Stimulated activated CD8-positive, alpha-beta memory T cell treated with anti-CD3 and anti-CD28 coated beads, Interleukin-2, amount 100 ng/mL, for 48 hours (primary cell): ENCODE results near the gene SLC35F4.

Source experiments
- DNase-seq, 2 donors: peaks; one replicate each; pipeline ENCODE4 v3.0.0-alpha.2; 2020; ENCODE audit warnings: low read depth in 2 of 2

Gene SLC35F4

DNA sequence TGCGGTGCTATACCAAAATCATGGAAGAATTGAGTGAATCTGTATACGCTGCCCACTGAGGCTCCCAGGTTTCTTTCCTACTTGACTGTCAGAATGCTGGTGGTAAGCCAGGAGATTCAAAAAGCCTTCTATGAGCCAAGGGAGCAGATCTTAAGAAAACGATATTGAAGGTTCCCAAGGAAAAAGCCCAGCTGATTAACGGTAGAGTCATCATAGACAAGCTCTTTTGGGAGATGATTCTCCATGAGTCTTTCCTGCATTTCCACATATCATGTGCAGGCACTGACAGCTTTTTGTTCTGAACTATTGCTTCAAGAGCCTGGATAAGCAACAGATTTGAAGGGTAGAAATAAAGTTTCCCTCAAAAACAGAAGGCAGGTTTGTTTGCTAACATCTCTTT lies 17.5 kb downstream of the SLC35F4 start:
- no peak for DNase-seq

DNA sequence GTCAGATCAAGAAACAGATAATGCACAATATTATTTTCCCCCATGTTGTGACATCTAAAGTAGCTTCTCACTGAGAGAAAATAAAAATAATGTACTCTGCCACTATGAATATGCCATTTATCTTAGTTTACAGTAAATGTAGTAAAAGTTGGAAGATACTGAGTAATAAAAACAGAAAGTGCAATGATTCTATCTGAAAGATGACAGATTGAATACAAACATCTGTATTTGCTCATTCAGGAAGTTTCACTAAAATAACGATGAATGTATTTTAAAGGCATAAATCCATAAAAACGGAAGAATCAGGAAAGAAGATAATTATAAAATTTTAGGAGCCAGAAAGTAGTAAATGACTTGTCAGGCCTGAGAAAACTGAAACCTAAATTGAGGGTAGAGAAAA lies 18.2 kb downstream of the SLC35F4 start:
- no peak for DNase-seq

DNA sequence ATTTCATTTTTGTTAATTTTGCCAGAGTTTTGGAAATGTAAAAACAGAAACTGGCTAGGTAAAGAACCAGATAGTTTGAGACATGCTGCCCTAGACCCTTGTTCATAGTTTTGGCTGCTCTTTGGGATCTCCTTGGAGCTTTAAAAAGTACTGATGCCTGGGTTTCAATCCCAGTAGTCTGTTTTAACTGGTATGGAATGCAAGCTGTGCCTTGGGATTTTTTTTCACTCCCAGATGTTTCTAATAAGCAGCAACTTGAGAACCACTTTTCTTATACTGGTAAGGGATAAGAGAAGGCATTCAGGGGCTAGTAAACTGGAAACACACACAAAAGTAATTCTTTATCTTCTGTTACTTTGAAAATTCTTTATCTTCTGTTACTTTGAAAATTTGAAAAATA lies 18.8 kb downstream of the SLC35F4 start:
- DNase-seq, result no peak

DNA sequence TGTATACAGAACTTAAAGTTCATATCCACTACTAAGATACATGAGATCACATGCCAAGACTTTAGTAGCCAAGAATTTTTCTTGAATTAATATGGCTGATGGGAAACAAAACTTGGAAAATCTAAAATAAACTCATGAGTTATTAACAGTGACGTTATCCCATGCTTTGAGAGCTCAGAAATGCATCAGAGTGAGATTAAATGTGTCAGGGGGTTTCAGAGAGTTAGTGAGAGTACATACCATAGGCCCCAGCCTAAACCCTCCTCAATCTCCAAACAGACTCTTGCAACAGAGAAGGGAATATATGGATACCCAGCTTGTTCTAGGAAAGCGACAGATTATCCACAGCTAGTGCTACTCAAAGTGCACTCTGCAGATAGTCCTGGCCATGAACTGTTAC lies 19.3 kb downstream of the SLC35F4 start:
- no peak for DNase-seq

DNA sequence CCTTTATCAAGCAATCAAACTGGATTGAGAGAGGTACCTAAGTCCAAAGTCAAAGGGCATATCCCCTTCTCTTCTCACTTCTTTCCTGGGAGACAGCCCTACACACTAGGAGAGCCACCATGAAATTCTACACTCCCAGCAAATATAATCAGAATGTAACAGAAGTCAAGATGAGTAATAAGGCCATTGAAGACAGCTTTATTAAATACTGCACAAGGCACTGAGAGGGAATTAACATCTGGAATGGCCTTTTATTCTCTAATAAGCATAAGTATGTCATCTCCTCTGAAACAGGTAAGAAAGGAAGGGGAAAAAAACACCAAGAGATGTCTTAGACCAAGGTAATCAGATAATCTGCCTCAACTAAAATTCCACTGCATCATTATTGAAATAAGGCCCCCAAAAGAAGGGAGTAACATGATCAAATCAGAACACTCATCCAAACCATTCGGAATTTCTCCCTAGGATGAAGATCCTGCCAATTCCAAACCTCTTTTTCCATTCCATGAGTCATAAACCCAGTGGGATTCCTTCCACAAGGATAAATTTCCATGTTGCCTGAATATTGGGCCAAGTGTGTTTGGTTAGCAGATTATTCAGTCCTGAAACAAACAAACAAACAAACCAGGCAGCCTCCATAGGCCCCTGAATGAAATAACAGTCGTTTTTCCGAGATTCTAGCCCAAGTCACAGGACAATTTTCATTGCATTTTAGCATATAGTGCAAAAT lies 19.9 kb downstream of the SLC35F4 start:
- DNase-seq, result no peak

DNA sequence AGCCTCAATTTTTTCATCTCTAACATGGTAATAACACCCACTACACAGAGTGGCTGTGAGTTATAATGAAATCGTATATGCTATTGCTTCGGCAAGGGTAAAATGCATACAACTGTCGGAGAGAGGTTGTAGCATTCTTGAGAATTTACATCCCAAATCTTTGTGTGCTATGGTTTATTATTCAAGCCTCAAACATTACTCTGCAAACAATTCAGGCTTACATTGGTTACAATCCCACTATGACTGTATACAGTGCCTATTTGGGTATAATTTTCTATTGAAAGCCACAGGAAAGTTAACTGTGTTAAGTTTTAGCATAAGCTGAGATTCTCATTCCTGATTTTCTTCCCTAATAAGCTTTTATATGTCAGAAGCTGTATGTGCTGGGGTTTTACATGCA lies 20.6 kb downstream of the SLC35F4 start:
- DNase-seq, result no peak

DNA sequence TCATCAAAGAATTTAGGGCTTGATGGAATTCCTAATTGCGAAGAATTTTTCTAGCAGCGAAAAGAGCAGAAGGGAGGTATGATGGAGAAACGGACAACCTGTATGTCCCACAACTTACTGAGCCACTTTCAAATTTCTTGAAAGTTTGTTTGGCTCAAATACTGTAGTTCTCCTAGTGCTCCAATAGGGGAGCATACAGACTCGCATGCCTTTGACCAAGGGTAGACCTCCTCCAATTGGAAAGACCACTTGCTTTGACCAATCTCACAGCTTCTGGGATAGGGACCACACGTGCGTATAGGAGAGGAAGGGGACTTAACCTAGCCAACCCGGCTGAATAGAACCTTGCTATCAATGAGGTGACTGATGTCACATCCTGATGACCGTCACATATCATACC lies 28.6 kb downstream of the SLC35F4 start:
- no peak for DNase-seq

DNA sequence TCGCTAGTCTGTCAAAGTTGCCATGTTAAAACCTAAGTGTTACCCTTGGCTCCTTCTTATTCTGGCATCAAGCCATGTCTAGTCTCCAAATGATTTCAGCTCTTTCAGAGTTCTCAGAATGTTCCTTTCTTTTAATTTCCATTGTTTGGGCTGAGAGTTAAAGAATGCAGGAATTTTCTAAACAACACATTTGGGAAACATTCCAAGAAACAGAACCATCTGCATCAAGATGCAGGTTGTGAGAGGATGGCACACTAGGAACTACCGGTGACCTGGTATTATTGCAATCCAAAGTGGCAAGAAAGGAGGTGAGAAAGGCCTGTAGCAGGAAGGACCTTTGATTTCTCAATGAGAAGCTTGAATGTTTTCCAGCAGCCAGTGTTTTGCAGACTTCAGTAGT lies 30.1 kb downstream of the SLC35F4 start:
- no peak for DNase-seq

DNA sequence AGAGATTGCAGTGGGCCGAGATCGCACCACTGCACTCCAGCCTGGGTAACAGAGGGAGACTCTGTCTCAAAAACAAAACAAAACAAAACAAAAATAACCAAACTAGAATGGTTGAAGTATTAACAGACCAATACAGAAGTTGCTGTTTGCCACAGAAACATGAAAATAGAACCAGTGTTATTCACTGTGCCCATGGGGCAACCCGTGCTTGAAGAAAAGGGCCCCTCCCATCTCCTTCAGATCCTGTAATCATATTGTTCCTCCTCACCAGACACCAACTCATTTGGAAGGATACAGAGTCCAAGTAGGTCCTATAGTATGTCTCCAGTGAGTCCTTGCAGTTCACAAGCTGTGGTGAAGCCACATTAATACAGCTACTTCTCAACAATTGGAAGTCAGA lies 30.9 kb downstream of the SLC35F4 start:
- no peak for DNase-seq

DNA sequence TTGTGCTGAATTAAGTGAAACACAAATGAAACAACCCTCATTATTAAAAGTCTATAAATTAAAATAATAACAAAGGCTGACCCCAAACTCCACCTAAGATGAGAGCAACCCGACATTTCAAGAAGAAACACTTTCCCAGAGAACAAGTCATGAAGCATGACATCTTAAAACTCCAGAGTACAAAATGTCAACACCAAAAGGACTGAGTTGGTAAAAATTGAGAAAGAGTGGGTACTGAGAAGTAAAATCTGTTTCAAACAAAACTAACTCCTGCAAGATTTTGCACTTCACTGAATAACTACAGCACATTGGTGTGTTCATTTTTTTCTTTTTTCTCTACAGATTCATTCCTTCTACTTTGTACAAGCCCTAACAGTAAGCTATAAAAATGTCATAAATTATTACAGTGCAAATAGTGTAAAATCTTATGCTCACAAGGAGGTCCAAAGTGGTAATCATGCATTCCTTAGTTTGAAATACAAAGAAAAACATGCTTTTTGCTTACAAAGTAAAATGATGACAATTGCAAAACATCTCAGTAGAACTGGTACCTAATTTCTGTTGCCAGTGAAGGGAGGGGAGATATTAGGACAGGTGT lies 31.8 kb downstream of the SLC35F4 start:
- no peak for DNase-seq

DNA sequence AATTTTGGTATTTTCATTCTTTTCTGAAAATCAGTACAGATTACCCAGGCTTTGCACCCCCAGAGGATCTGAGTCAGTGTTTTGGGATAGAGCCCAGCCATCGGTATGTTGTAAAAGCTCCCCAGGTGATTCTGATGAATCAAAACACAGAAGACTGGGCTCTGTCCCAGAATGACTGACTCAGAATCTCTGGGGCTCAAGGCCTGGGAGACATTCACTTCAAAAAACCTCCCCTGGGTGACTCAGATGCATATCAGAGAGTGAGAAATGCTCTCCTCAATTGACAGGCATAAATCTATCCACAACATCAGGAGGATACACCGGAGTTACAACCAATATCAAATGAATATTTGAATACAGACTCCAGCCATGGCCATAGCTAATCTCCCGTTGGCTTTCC lies 32.6 kb downstream of the SLC35F4 start:
- no peak for DNase-seq

DNA sequence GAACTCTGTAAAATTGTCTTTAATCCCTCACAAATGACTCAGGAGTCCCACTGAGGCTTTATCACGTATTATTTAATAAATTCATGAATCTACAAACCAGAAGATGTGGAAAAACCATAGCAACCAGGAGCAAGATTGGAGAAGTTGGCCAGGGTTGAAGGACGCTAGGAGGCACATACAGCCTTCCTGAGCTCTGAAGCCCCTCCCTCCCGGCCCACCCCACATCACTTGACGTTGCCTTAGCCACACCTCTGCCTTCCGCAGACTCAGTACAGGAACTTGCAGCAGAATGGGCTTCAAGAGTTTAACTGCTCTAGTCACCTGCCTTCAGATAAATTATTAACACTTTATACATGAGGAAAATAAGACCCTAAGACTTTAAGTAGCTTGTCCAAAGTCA lies 33.9 kb downstream of the SLC35F4 start:
- no peak for DNase-seq

DNA sequence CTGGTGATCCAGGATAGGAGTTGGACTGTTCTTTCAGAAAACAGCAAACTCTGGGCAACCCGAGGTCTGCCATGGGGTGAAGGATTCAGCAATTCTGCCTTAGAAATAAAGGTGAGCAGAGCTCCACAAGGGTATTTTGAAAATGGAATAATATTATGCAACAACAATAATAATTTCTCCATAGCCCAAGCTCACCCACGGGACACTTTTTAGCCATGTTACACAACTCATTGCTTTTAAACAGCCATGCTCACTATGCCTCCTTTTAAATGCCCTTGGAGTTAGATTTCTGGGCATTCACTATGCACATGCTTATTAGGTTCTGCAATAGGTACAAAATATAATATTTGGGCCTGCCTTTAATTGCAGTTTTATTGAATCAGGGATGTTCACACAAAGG lies 37.2 kb downstream of the SLC35F4 start:
- DNase-seq, result no peak

DNA sequence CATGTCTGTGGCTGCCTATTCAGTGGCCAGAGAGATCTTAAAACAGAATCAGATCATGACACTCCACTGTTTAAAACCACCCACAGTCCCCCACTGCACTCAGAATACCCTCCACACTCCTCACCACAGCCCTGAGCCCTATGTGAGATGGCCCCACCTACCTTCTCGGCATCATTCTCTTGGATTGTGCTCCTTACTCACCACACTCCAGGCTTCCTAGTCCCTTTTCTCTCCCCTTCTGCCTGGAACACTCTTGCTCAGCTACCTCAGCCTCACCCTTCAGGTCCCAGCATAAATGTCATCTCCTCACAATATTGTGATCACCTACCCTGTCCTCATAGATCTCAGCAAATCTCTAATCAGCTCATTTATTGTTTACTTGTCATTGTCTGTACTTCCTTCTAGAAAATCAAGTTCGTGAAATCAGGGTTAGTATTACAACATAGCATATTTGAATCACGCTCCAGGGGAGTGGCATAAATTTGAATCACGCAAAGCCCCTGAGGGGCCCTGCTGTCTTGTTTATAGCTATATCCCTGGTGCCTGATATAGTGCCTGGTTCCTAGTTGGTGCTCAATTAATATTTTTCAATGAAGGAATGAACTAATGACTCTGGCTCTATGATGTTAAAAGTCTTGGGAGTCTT lies 42.8 kb downstream of the SLC35F4 start:
- no peak for DNase-seq

DNA sequence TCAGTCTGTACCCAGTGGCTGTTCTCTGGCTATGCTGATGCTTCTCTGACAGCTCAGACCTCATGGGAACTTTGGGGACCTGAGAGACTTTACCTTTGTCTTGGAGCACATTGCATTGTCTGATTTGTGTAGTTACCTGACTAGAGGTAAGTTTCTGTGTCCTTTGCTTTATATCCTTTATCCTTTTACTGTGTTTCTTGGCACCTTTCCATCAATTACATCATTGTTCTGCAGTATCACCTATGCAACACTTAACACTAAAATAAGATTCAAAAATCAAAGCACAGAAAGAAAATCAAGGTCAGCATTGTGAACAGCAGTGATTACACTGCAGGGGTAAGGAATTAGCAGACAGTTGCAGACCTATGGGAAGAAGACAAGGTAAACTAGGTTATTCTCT lies 43.8 kb downstream of the SLC35F4 start:
- no peak for DNase-seq

DNA sequence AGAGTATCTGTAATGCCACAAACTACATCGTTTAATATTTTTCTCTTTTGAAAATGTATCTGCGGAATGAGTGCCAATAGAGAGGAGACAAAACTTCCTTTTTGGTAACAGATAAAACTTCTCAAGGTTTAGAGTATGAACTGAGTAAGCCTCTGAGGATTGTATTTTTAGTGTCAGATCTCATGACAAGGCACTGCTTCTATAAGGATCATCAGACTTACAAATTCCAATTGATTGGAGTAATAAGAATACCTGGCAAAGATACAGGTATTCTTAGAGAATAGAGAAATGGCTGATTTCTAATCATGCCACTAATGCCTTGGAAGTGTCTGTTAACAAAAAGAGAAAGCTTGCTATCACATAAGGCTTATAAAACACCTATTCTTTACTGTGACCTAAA lies 45.3 kb downstream of the SLC35F4 start:
- DNase-seq, result no peak

DNA sequence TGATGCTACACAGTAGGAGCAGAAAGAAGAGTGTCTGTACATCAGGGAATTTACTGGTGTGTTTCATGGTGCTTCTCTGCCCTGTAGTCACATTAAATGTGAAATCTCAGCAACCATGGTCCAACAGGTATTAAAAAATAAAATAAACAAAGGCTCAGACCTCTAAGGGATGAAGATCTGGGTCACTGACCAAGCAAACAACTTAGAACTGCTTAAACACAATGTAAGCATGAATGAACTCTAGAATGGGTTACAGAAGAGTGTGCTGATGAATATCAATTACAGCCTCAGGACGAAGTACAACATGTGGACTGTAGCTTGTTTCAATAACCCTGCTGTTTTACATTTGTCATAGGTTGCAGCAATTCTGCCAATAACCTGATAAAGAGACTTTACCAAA lies 47.4 kb downstream of the SLC35F4 start:
- DNase-seq, result no peak

DNA sequence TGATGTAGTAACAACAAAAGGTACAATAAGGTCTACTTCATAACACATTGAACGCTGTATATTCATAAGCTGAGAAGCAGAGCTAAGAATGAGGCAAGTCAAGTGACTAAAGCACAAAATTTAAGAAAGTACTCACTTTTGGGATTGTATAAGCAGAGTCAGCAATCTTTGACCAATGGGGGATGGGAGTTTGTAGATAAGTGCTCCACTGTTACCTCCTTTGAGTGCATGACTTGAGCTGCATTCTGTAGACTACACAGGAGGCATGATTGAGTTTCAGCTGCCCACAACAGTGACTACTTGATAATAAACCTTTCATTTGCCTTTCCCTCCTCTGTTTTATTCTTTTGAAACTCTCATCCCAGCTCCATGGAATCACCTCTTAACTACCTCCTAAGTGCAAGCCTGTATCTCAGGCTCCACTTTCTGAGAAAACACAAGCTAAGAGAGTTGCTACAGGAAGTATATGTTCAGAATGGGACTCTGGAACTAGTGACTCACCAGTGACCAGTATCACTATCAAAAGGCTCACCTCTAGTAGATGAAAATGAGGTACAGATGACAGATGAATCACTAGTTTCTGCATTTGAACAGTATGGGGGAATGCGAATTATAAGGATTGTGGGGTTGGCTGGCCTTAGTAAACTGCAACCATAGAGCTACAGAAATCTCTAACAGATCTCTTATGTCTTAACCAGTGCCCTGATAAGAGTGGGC lies 49.2 kb downstream of the SLC35F4 start:
- DNase-seq, result no peak

DNA sequence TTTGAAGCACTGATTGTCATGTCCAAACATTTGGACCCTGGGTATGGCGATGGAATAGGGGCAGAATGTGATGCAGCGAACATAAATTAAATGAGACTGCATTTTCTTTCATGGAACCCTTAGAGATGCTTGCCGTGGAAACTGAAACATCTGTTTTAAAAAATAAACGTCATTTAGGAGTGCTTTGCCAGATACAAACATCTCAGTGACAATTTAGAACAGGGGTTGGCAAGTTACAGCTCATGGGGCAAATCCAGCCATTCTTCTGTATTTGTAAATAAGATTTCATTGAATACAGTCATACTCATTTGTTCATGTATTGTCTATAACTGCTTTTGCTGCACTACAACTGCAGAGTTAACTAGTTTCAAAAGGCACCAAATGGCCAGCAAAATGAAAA lies 51.2 kb downstream of the SLC35F4 start:
- no peak for DNase-seq

DNA sequence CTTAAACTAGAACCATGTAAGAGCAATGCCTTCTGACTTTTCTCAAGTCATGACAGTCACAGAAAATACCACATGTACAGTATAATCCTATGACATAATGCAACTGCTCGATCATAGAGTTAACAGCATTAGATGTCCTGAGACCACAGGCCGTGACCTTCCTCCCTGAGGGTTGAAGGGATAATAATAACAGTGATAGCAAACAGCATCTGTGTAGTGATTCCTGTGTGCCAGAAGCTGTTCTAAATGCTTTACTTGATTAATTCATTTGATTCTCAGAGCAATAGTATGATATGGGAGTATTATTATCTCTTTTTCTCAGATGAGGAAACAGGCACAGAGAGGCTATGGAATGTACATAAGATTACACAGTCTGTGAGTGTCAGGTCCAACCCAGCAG lies 53.2 kb downstream of the SLC35F4 start:
- DNase-seq, result no peak

DNA sequence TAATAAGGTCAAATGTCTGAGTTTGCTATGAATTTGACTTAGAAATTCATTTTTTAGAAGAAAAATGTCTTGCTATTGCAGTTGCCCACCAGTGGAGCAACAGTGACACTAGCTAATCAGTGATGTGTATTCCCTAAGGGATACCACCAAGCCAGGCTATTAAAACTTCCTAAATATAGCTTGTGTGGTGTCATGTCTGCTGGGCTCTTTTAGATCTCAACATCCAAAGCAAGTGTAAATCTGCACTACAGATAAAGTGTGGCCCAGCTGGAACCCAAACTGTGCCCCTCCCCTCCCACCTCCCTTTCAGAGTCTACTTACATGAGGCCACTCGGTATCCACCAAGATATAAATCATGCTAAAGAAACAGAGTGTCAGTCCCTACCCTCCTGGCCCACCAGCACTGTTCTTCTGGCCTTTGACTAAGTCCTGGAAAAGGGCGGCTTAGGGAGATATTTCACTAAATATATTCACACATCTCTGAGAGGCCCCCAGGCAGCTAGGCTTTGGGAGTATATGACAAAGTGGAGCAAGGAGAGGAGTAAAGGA lies 53.8 kb downstream of the SLC35F4 start:
- DNase-seq, result no peak

DNA sequence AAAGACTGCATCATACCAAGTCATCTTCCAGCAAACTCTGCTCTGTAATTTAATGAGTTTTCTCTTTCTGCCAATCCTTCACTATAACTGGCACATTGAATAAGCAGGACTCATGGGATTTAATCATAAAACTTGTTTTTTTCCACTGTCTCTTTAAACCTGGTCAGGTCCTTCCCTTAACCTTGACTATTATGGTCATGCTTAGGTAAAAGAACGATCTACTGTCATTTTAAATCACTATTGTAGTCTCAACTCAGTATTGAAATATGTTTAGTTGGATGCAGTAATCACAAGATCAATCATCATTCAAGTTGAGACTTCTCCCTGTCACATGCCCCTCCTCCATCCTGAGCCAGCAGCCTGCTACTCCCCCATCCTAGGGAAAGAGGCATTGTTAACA lies 56.1 kb downstream of the SLC35F4 start:
- no peak for DNase-seq

DNA sequence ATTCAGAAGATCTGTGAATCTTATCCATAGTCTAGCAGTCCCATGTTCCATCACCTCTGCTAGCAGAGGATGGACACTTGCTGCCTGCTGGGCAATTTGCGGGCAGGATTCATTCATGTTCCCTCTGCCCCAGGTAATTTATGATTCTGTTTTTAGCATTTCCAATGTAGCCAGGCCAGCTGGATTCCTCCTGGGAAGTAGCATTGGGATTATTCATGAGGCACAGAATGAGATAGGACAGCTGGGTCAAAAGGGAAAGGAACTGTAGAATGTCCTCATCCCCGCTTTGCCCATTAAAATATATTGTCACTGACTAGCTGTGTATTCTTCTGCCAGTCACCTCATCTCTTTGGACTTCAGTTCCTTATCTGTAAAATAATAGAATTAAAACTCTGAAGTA lies 68.7 kb downstream of the SLC35F4 start:
- no peak for DNase-seq
